Fibroblast of mammary gland (primary cell): ENCODE data around the gene RNU6-8.

ENCODE experiments used
- DNase-seq: peaks from one replicate; pipeline ENCODE4 v3.0.0-alpha.2; 2010; ENCODE audit warnings: low read depth
- H3K4me3 ChIP-seq: 2 replicates; pipeline ENCODE4 v1.5.1; 2011; ENCODE audit warnings: low read depth, mild to moderate bottlenecking, low read length, moderate library complexity; ENCODE audit not compliant: control insufficient read depth
- CTCF ChIP-seq: conservative IDR thresholded peaks from 2 replicates; pipeline ENCODE4 v1.5.1; 2011; ENCODE audit warnings: low read depth, low read length, inconsistent platforms; ENCODE audit not compliant: control insufficient read depth, insufficient read depth

Gene RNU6-8

GRCh38 chr14:32244404-32244803 lies 41.3 kb upstream of the RNU6-8 start:
- H3K4me3 ChIP-seq = no peak overlapping the region
- DNase-seq = no peak
- TF ChIP-seq CTCF = peak; percentile 30

- DNase-seq = no peak
- no peak for TF ChIP-seq CTCF
- H3K4me3 ChIP-seq = no peak overlapping the region
These were observed 30.2 kb upstream of the RNU6-8 start for GRCh38 chr14:32233260-32233659.

GRCh38 chr14:32232481-32232880 lies 29.4 kb upstream of the RNU6-8 start:
- no peak for TF ChIP-seq CTCF
- no peak overlapping the region for H3K4me3 ChIP-seq
- DNase-seq = no peak

- no peak for TF ChIP-seq CTCF
- DNase-seq = peak; percentile 75
- no peak overlapping the region for H3K4me3 ChIP-seq
These were observed 27.7 kb upstream of the RNU6-8 start for GRCh38 chr14:32230695-32231280.

GRCh38 chr14:32230181-32230580 lies 27.1 kb upstream of the RNU6-8 start:
- no peak for TF ChIP-seq CTCF
- H3K4me3 ChIP-seq = no peak overlapping the region
- DNase-seq = peak; percentile 68

GRCh38 chr14:32226056-32226455 lies 23.0 kb upstream of the RNU6-8 start:
- H3K4me3 ChIP-seq = no peak overlapping the region
- no peak for DNase-seq
- TF ChIP-seq CTCF = no peak
